Right ventricle myocardium superior (tissue), 1 donor: ENCODE measurements around the gene ANKRD55. TPM values are rescaled to one million over a fixed set of nuclear protein-coding genes. Genes with fewer than 3 reads are reported as not detected.

Experiments
- ATAC-seq: fragments of 200-7000 bp; cut with Tn5 transposase; one replicate; pipeline ENCODE4 v1.9.1; 2020; ENCODE audit warnings: mild to moderate bottlenecking; ENCODE audit not compliant: poor library complexity
- DNase-seq: peaks from one replicate; pipeline ENCODE4 v3.0.0-alpha.2; 2020
- intact Hi-C: fragments of 100-400 bp; cut with DNase I; formaldehyde crosslinking; loops from one replicate; pipeline ENCODE4 v1.11.2; 2022
- total RNA-seq: library from RNA; stranded (reverse); fragmentation: NEBNext Ultra II Directional; extraction: Animal tissue kit (Norgen Biotek cat#: 25700); gene quantifications from one replicate; pipeline ENCODE4 v1.2.1, GENCODE V29; 2021
- donor health status: DM: no; HTN: yes; CAD: no; lungs with severe emphysema.

ANKRD55 gene
- total RNA-seq, 1 donor from 2014 or later, result not detected

DNA sequence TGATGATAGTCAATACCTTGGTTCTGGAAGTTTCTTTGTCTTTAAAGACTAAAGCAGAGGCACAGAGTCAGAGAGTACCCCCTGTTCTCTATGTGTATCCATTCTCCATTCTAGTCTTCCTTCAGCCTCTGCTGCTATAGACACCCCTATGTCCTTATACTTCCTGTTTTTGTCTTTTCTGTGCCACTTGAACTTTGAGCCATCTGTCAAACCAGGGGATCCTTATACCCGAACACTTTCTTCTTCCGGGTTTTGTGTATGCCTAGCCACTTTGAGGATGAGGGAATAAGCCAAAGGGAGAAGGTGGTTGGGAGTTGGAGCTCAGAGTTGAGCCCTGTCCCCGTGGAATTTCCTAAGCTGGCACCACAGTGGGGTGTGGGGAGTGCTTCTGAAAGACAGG is 177.3 kb downstream of the ANKRD55 start:
- intact Hi-C loops, result no loop called here
- ATAC-seq (no peak), DNase-seq (no peak)

DNA sequence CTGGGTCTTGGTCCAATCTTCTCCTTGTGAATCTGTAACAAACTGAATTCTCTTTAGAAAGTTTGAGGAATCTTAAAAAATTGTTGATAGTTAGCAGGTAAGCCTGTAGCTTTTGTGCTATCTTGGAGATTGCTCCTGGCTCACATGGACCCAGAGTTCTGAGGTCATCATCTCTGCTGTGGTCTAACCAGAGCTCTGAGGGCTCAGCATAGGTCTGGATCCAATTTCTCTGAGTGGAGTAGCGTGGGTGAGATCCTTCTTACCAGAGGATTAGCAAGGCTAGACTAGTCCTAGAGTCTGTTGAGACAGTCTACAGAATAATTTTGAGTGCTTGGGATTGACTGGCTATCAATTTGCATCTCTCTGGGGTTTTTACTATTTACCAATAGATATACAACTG is 177.8 kb downstream of the ANKRD55 start:
- intact Hi-C loops, result no loop called here
- ATAC-seq (no peak), DNase-seq (no peak)

DNA sequence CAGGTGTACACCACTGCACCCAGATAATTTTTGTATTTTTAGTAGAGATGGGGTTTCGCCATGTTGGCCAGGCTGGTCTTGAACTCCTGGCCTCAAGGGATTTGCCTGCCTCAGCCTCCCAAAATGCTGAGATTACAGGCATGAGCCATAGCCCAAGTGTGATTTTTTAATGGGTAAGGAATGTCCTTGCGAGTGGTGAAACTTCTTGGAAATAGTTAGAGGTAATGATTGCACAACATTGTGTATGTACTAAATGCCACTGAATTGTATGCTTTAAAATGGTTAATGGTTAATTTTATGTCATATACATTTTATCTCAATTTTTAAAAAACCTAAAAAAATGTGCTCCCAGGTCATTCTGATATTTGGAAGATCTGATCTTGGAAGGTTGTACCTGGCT is 178.5 kb downstream of the ANKRD55 start:
- ATAC-seq, result no peak
- no peak for DNase-seq
- intact Hi-C loops, result no loop called here

DNA sequence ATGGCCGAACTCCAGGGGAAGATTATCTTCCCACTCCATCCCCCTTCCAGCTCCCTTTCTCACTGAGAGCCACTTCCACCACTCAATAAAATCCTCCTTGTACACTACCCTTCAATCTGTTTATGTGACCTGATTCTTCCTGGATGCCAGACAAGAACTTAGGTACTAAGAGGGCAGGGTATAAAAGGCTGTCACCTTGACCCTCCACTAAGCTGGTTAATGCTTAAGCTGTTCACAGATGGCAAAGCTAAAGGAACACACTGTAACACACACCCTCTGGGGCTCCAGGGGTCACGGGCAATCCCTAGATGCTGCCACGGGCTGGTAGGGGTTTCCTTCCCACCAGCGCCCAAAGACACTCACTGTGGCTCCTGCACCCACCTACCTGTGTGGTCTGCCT is 179.8 kb downstream of the ANKRD55 start:
- ATAC-seq (no peak), DNase-seq (no peak)
- intact Hi-C loops, result no loop called here

DNA sequence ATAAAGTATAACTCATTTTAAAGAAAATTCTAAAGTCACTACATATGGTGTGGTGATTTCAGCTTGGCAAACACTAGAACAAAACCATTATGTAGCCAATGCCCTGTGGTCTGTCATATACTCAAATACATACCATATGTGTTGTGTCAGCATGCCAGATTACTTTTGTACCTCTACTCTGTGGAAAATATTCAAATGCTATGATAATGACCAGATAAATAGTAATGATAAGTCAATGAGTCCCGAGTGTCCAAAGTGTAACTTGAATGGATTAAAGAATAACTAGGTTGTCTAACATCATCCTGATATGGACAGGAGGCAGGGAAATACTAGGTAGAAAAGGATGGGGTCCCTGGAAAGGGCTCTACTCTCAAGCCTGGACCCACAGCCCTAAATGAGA is 180.4 kb downstream of the ANKRD55 start:
- intact Hi-C loops, result no loop called here

DNA sequence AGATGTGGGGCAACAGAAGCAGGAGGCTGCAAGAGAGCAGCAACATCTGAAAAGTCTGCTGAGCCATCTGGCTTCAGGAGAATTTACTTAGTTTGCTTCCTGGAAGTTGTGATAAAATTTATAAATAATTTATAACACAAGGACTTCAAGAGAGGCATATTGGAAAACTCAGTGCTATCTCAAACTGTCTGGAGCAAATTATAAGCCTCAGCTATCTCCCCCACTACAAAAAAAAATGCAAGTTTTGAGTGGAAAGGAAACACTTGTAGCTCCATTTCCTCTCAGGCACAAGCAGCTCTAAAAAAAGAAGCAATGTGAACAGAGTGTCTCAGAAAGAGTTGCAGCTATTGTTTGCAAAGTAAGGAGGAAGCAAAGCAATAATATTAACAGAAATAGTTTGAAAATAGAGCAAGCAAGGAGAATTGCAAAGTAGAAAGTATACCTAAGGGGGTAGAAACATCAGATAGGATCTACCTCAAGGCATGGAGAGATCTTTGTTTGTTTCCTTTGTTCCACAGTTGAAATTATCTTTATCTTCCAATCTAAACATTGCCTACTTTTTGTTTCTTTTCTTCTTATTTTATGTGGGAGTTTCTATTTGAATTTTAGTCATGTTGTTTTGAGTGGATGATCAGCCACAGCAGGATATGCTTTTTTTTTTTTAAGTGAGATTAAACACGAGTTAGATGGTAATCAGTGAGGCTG is 182.4 kb downstream of the ANKRD55 start:
- peak; percentile 66 for ATAC-seq
- no peak for DNase-seq
- intact Hi-C loops, result no loop called here

More for the DNA sequence above, 180.4 kb downstream of the ANKRD55 start:
- DNase-seq (no peak), ATAC-seq (no peak)

Other genes starting within 250 kb of the ANKRD55 start
- 137 TPM for gene IL6ST, start 238.4 kb downstream of the ANKRD55 start, total RNA-seq